Glutamatergic neuron (in vitro differentiated cells): ENCODE measurements around the gene GLB1L2. TPM values are rescaled to one million over a fixed set of nuclear protein-coding genes. Genes with fewer than 3 reads are reported as not detected.
A peak's percentile ranks its signal among the peaks of the same experiment; 100 is the strongest.

ENCODE experiments used
- DNase-seq: peaks from one replicate; pipeline ENCODE4 v3.0.0; 2022
- H3K27ac Mint-ChIP-seq: one replicate; pipeline ENCODE4 v1.8.0; 2020; ENCODE audit warnings: mild to moderate bottlenecking, mixed read lengths, inconsistent platforms; ENCODE audit not compliant: unreplicated experiment
- H3K27me3 Mint-ChIP-seq: one replicate; pipeline ENCODE4 v1.8.0; 2020; ENCODE audit warnings: mild to moderate bottlenecking, moderate library complexity, mixed read lengths, inconsistent platforms; ENCODE audit not compliant: unreplicated experiment
- H3K36me3 Mint-ChIP-seq: one replicate; pipeline ENCODE4 v1.8.0; 2020; ENCODE audit warnings: mild to moderate bottlenecking, mixed read lengths, inconsistent platforms; ENCODE audit not compliant: unreplicated experiment
- H3K4me1 Mint-ChIP-seq: one replicate; pipeline ENCODE4 v1.8.0; 2020; ENCODE audit warnings: mild to moderate bottlenecking, low read depth, mixed read lengths, inconsistent platforms; ENCODE audit not compliant: unreplicated experiment
- H3K4me3 Mint-ChIP-seq: one replicate; pipeline ENCODE4 v1.8.0; 2020; ENCODE audit warnings: mild to moderate bottlenecking, mixed read lengths, inconsistent platforms; ENCODE audit not compliant: unreplicated experiment
- H3K9me3 Mint-ChIP-seq: one replicate; pipeline ENCODE4 v1.8.0; 2020; ENCODE audit warnings: mild to moderate bottlenecking, moderate library complexity, mixed read lengths, inconsistent platforms; ENCODE audit not compliant: unreplicated experiment
- CTCF ChIP-seq: fragments of 200-600 bp; sonication (generic); IDR thresholded peaks from one replicate; pipeline ENCODE4 v1.5.0; 2021; ENCODE audit not compliant: partially characterized antibody, unreplicated experiment
- total RNA-seq: library from RNA; stranded (reverse); fragmentation: NEBNext Ultra II Directional; extraction: Animal tissue kit (Norgen Biotek cat#: 25700); gene quantifications from one replicate; pipeline ENCODE4 v1.2.1, GENCODE V29; 2021; ENCODE audit not compliant: unreplicated experiment

The GLB1L2 gene
- total RNA-seq, 1 donor from 2014 or later: 1.0 TPM

GRCh38 chr11:134362192-134362901 is 30.6 kb downstream of the GLB1L2 start:
- Mint-ChIP-seq H3K36me3 (peaks cover 6% of the 10 kb centered on the region), H3K27me3 (peaks cover 3% of the 10 kb centered on the region), H3K27ac (no peak overlapping the region), H3K4me3 (peak overlapping the region; percentile 37), H3K4me1 (peaks cover 16% of the 10 kb centered on the region), H3K9me3 (peaks cover 8% of the 10 kb centered on the region)
- TF ChIP-seq CTCF: no peak
- DNase-seq: peak; percentile 12

- H3K36me3 Mint-ChIP-seq: peaks cover 6% of the 10 kb centered on the region
- TF ChIP-seq CTCF: no peak
- no peak overlapping the region for H3K27ac Mint-ChIP-seq
- no peak overlapping the region for H3K4me3 Mint-ChIP-seq
- H3K27me3 Mint-ChIP-seq: peaks cover 3% of the 10 kb centered on the region
- peaks cover 6% of the 10 kb centered on the region for H3K9me3 Mint-ChIP-seq
- DNase-seq: peak; percentile 7
- H3K4me1 Mint-ChIP-seq: peaks cover 16% of the 10 kb centered on the region
Measured at GRCh38 chr11:134363161-134363560, 31.4 kb downstream of the GLB1L2 start.

- Mint-ChIP-seq H3K36me3 (peaks cover 6% of the 10 kb centered on the region), H3K27ac (no peak overlapping the region), H3K9me3 (peaks cover 6% of the 10 kb centered on the region), H3K4me3 (no peak overlapping the region), H3K27me3 (peaks cover 3% of the 10 kb centered on the region), H3K4me1 (peaks cover 14% of the 10 kb centered on the region)
- no peak for TF ChIP-seq CTCF
- DNase-seq: peak; percentile 2
Measured at GRCh38 chr11:134363592-134363991, 31.8 kb downstream of the GLB1L2 start.

GRCh38 chr11:134364261-134364660 is 32.5 kb downstream of the GLB1L2 start:
- H3K27me3 Mint-ChIP-seq: peaks cover 5% of the 10 kb centered on the region
- peaks cover 9% of the 10 kb centered on the region for H3K9me3 Mint-ChIP-seq
- no peak for TF ChIP-seq CTCF
- H3K36me3 Mint-ChIP-seq: peaks cover 6% of the 10 kb centered on the region
- H3K4me3 Mint-ChIP-seq: no peak overlapping the region
- no peak overlapping the region for H3K27ac Mint-ChIP-seq
- H3K4me1 Mint-ChIP-seq: peaks cover 14% of the 10 kb centered on the region
- DNase-seq: peak; percentile 12
